Neural cell (in vitro differentiated cells): ENCODE measurements around the gene RALB. TPM values are rescaled to one million over a fixed set of nuclear protein-coding genes. Genes with fewer than 3 reads are reported as not detected.
A peak's percentile ranks its signal among the peaks of the same experiment; 100 is the strongest.

Experiments used
- H2AFZ ChIP-seq: fragments of 200-600, 300-800 bp; sonication (generic), shearing (Covaris generic); 2 replicates; pipeline ENCODE4 v1.6.0; 2014; ENCODE audit warnings: low read depth, mild to moderate bottlenecking, antibody characterized with exemption, low read length, moderate library complexity
- H3F3A ChIP-seq: fragments of 200-600 bp; shearing (Covaris generic); 2 replicates; pipeline ENCODE4 v1.6.1; 2016; ENCODE audit warnings: mild to moderate bottlenecking, moderate library complexity, mixed read lengths, antibody characterized with exemption, low read length; ENCODE audit not compliant: insufficient read depth, poor library complexity, severe bottlenecking
- H3K27ac ChIP-seq: fragments of 200-600, 300-800 bp; sonication (generic), shearing (Covaris generic); 2 replicates; pipeline ENCODE4 v1.5.1; 2014; ENCODE audit warnings: mild to moderate bottlenecking, low read length, moderate library complexity
- H3K27me3 ChIP-seq: fragments of 300-800, 200-600 bp; sonication (generic), shearing (Covaris generic); 2 replicates; pipeline ENCODE4 v1.6.0; 2014; ENCODE audit warnings: mild to moderate bottlenecking, low read depth, low read length, moderate library complexity; ENCODE audit not compliant: insufficient read depth
- H3K36me3 ChIP-seq: fragments of 300-800, 200-600 bp; sonication (generic), shearing (Covaris generic); 2 replicates; pipeline ENCODE4 v1.5.1; 2014; ENCODE audit warnings: mild to moderate bottlenecking, antibody characterized with exemption, low read length, moderate library complexity; ENCODE audit not compliant: insufficient read depth
- H3K4me2 ChIP-seq: fragments of 300-800, 200-600 bp; sonication (generic), shearing (Covaris generic); 2 replicates; pipeline ENCODE4 v1.6.0; 2014; ENCODE audit warnings: mild to moderate bottlenecking, low read length
- H3K4me3 ChIP-seq: fragments of 300-800, 200-600 bp; sonication (generic), shearing (Covaris generic); 2 replicates; pipeline ENCODE4 v1.5.1; 2014; ENCODE audit warnings: mild to moderate bottlenecking, low read length, moderate library complexity
- H3K79me2 ChIP-seq: fragments of 200-600 bp; shearing (Covaris generic); replicated peaks from 2 replicates; pipeline ENCODE4 v1.6.0; 2014; ENCODE audit warnings: mild to moderate bottlenecking, low read length, moderate library complexity; ENCODE audit not compliant: insufficient read depth
- H3K9ac ChIP-seq: fragments of 300-800, 200-600 bp; sonication (generic), shearing (Covaris generic); 2 replicates; pipeline ENCODE4 v1.6.1; 2016; ENCODE audit warnings: mild to moderate bottlenecking, low read length, mixed read lengths
- H3K9me2 ChIP-seq: fragments of 200-600 bp; shearing (Covaris generic); 2 replicates; pipeline ENCODE4 v1.6.1; 2016; ENCODE audit warnings: mild to moderate bottlenecking, low read length, mixed read lengths; ENCODE audit not compliant: insufficient read depth
- H3K9me3 ChIP-seq: fragments of 200-600, 300-800 bp; sonication (generic), shearing (Covaris generic); 2 replicates; pipeline ENCODE4 v1.6.1; 2016; ENCODE audit warnings: mild to moderate bottlenecking, mixed run types, low read length, moderate library complexity, mixed read lengths
- H4K20me1 ChIP-seq: fragments of 200-600 bp; shearing (Covaris generic); 2 replicates; pipeline ENCODE4 v1.6.1; 2016; ENCODE audit warnings: mild to moderate bottlenecking, mixed run types; ENCODE audit not compliant: insufficient read depth
- CTCF ChIP-seq: fragments of 450-650 bp; IDR thresholded peaks from 2 replicates; pipeline ENCODE4 v1.5.1; 2014; ENCODE audit warnings: antibody characterized with exemption, mild to moderate bottlenecking, moderate library complexity; ENCODE audit not compliant: poor library complexity, severe bottlenecking
- EP300 ChIP-seq: fragments of 450-650 bp; conservative IDR thresholded peaks from 2 replicates; pipeline ENCODE4 v1.6.1; 2014; ENCODE audit warnings: antibody characterized with exemption, mild to moderate bottlenecking, moderate library complexity; ENCODE audit not compliant: poor library complexity, severe bottlenecking
- EZH2 ChIP-seq: fragments of 200-600, 300-800 bp; shearing (Covaris generic), sonication (generic); IDR thresholded peaks from 2 replicates; pipeline ENCODE4 v1.6.1; 2014; ENCODE audit warnings: antibody characterized with exemption, low read length, borderline replicate concordance, mild to moderate bottlenecking; ENCODE audit not compliant: insufficient read depth, poor library complexity, severe bottlenecking
- MXI1 ChIP-seq: fragments of 450-650 bp; conservative IDR thresholded peaks from 2 replicates; pipeline ENCODE4 v1.6.1; 2014; ENCODE audit warnings: antibody characterized with exemption, mild to moderate bottlenecking; ENCODE audit not compliant: poor library complexity, severe bottlenecking
- POLR2AphosphoS5 ChIP-seq: IDR thresholded peaks from 2 replicates; pipeline ENCODE4 v1.6.1; 2012
- RAD21 ChIP-seq: fragments of 450-650 bp; conservative IDR thresholded peaks from 2 replicates; pipeline ENCODE4 v1.6.1; 2014; ENCODE audit warnings: antibody characterized with exemption, mild to moderate bottlenecking, moderate library complexity
- REST ChIP-seq: IDR thresholded peaks from 2 replicates; pipeline ENCODE4 v1.6.1; 2012; ENCODE audit warnings: borderline replicate concordance
- SMC3 ChIP-seq: fragments of 450-650 bp; conservative IDR thresholded peaks from 2 replicates; pipeline ENCODE4 v1.6.1; 2014; ENCODE audit warnings: antibody characterized with exemption, mild to moderate bottlenecking, moderate library complexity; ENCODE audit not compliant: poor library complexity
- TAF1 ChIP-seq: IDR thresholded peaks from 2 replicates; pipeline ENCODE4 v1.6.1; 2012; ENCODE audit warnings: low read depth
- polyA plus RNA-seq: library from polyadenylated mRNA; depleted of rRNA; stranded (reverse); fragments of >200 nt; gene quantifications from 2 replicates; pipeline ENCODE4 v1.2.3, GENCODE V29; 2014

RALB gene
- polyA plus RNA-seq, 1 donor from 2014 or later: 50.6 TPM

- no peaks in the 10 kb centered on the region for H3F3A ChIP-seq
- no peaks in the 10 kb centered on the region for H3K36me3 ChIP-seq
- H3K4me3 ChIP-seq: no peak overlapping the region
- H3K79me2 ChIP-seq: no peaks in the 10 kb centered on the region
- H3K27me3 ChIP-seq: no peaks in the 10 kb centered on the region
- no peak overlapping the region for H3K9ac ChIP-seq
- H3K4me2 ChIP-seq: no peak overlapping the region
- TF ChIP-seq POLR2AphosphoS5 (no peak), MXI1 (no peak), CTCF (no peak), REST (no peak), EZH2 (no peak), TAF1 (no peak), SMC3 (no peak), RAD21 (no peak), EP300 (no peak)
- H3K9me3 ChIP-seq: no peaks in the 10 kb centered on the region
- H3K27ac ChIP-seq: no peak overlapping the region
- no peaks in the 10 kb centered on the region for H4K20me1 ChIP-seq
- no peaks in the 10 kb centered on the region for H3K9me2 ChIP-seq
- H2AFZ ChIP-seq: no peak overlapping the region
These were observed 10.2 kb downstream of the RALB start for GRCh38 chr2:120262761-120263428.

- H3K36me3 ChIP-seq: no peaks in the 10 kb centered on the region
- H3K9ac ChIP-seq: no peak overlapping the region
- H4K20me1 ChIP-seq: no peaks in the 10 kb centered on the region
- no peaks in the 10 kb centered on the region for H3K27me3 ChIP-seq
- no peak overlapping the region for H2AFZ ChIP-seq
- H3F3A ChIP-seq: no peaks in the 10 kb centered on the region
- H3K4me2 ChIP-seq: no peak overlapping the region
- H3K9me2 ChIP-seq: no peaks in the 10 kb centered on the region
- no peak overlapping the region for H3K27ac ChIP-seq
- H3K79me2 ChIP-seq: no peaks in the 10 kb centered on the region
- no peaks in the 10 kb centered on the region for H3K9me3 ChIP-seq
- no peak for TF ChIP-seq REST
- no peak for TF ChIP-seq SMC3
- no peak for TF ChIP-seq EP300
- no peak for TF ChIP-seq MXI1
- no peak for TF ChIP-seq EZH2
- peak; percentile 22 for TF ChIP-seq POLR2AphosphoS5
- no peak overlapping the region for H3K4me3 ChIP-seq
These were observed 12.4 kb downstream of the RALB start for GRCh38 chr2:120265006-120265405.
